Putamen (tissue), 1 donor: ENCODE measurements around the gene NFKBIL1.

Source experiments
- DNase-seq: peaks from one replicate; pipeline ENCODE4 v3.0.0-alpha.2; 2016; ENCODE audit warnings: low spot score

The NFKBIL1 gene

GRCh38 chr6:31559958-31560696, 12.7 kb downstream of the NFKBIL1 start:
- peak; percentile 61 for DNase-seq

- no peak for DNase-seq
These were observed 13.3 kb downstream of the NFKBIL1 start for GRCh38 chr6:31560697-31561058.

GRCh38 chr6:31567531-31568370, 20.3 kb downstream of the NFKBIL1 start:
- no peak for DNase-seq

- DNase-seq: no peak
These were observed 21.1 kb downstream of the NFKBIL1 start for GRCh38 chr6:31568537-31568961.

- no peak for DNase-seq
These were observed 22.6 kb downstream of the NFKBIL1 start for GRCh38 chr6:31569861-31570536.

GRCh38 chr6:31572041-31572911, 24.9 kb downstream of the NFKBIL1 start, which contains the start of gene LTA:
Gene LTA (plus strand): TSS chr6:31572289. CDS start chr6:31572743, 454 bp downstream.
- no peak for DNase-seq

GRCh38 chr6:31573239-31574105, 26.1 kb downstream of the NFKBIL1 start:
- DNase-seq: no peak

- no peak for DNase-seq
These were observed 27.0 kb downstream of the NFKBIL1 start for GRCh38 chr6:31574106-31575061.

GRCh38 chr6:31575335-31575901, 28.0 kb downstream of the NFKBIL1 start, which contains the start of gene TNF:
Gene TNF (plus strand): TSS chr6:31575565. CDS start chr6:31575742, 177 bp downstream.
- no peak for DNase-seq

- DNase-seq: no peak
These were observed 28.7 kb downstream of the NFKBIL1 start for GRCh38 chr6:31575952-31576685.

GRCh38 chr6:31576897-31577578, 29.6 kb downstream of the NFKBIL1 start:
- no peak for DNase-seq

GRCh38 chr6:31577579-31577966, 30.2 kb downstream of the NFKBIL1 start:
- no peak for DNase-seq

GRCh38 chr6:31578184-31579118, 31.0 kb downstream of the NFKBIL1 start:
- no peak for DNase-seq

GRCh38 chr6:31579119-31579505, 31.7 kb downstream of the NFKBIL1 start:
- DNase-seq: no peak

- DNase-seq: no peak
These were observed 32.4 kb downstream of the NFKBIL1 start for GRCh38 chr6:31579546-31580437.

GRCh38 chr6:31580438-31580740, 33.0 kb downstream of the NFKBIL1 start:
- DNase-seq: no peak
